D721Med (cell line): ENCODE data around the gene GLCCI1.
A peak's percentile ranks its signal among the peaks of the same experiment; 100 is the strongest.

Experiments
- DNase-seq: peaks from one replicate; pipeline ENCODE4 v3.0.0; 2011; ENCODE audit warnings: low spot score; ENCODE audit not compliant: insufficient read length
- FAIRE-seq: peaks from 2 replicates; lab custom pipeline; 2011; peaks lifted over from hg19 to GRCh38; lab: Jason Lieb, UNC
- TF ChIP-seq, protein P1 (sequence below): IDR thresholded peaks from 2 replicates; pipeline ENCODE4 v1.5.1; 2012; ENCODE audit warnings: mild to moderate bottlenecking, control low read depth; ENCODE audit not compliant: insufficient read depth; ENCODE audit errors: missing control alignments

The GLCCI1 gene

DNA sequence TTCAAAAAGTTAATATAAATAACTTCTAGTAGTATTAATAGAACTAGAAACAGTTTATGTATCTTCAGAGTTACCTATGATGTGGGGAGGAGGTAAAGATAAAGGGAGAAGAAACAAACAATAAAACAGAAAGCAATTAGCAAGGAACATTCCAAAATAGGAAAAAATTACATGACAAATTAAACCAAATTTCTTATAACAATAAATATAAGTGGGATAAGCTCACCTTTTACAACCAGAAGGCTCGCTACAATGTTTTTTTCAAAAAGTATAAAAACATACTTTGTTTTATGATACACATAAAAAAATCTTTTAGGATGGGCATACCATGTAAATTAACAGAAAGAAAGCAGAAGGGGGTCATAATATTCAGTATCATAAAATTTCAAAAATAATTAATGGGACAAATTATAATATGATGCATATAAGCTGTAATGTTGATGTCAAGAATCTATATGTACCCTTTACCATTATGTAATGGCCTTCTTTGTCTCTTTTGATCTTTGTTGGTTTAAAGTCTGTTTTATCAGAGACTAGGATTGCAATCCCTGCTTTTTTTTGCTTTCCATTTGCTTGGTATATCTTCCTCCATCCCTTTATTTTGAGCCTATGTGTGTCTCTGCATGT is 31.8 kb downstream of the GLCCI1 start:
- no peak for FAIRE-seq
- TF ChIP-seq, protein P1, sequence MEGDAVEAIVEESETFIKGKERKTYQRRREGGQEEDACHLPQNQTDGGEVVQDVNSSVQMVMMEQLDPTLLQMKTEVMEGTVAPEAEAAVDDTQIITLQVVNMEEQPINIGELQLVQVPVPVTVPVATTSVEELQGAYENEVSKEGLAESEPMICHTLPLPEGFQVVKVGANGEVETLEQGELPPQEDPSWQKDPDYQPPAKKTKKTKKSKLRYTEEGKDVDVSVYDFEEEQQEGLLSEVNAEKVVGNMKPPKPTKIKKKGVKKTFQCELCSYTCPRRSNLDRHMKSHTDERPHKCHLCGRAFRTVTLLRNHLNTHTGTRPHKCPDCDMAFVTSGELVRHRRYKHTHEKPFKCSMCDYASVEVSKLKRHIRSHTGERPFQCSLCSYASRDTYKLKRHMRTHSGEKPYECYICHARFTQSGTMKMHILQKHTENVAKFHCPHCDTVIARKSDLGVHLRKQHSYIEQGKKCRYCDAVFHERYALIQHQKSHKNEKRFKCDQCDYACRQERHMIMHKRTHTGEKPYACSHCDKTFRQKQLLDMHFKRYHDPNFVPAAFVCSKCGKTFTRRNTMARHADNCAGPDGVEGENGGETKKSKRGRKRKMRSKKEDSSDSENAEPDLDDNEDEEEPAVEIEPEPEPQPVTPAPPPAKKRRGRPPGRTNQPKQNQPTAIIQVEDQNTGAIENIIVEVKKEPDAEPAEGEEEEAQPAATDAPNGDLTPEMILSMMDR = no peak
- no peak for DNase-seq

DNA sequence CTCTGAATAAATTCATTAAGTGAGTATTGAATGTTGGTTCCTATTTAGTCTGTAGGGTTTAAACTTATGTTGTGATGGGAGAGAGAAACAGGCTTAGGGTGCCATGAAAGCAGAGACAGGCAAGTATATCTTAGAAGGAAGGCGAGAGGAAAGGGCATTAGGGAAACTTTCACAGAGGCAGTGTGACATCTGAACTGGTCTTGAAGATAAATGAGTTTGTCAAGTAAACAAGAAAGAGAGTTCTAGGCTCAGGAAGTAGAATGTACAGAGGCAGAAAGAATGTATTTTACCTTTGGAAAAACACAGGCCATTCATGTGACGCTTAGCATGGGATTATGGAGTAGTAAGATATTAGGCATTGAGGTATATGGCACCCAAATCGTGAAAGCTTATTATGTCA is 34.5 kb downstream of the GLCCI1 start:
- DNase-seq (no peak), FAIRE-seq (no peak)
- TF ChIP-seq, protein P1 = no peak

DNA sequence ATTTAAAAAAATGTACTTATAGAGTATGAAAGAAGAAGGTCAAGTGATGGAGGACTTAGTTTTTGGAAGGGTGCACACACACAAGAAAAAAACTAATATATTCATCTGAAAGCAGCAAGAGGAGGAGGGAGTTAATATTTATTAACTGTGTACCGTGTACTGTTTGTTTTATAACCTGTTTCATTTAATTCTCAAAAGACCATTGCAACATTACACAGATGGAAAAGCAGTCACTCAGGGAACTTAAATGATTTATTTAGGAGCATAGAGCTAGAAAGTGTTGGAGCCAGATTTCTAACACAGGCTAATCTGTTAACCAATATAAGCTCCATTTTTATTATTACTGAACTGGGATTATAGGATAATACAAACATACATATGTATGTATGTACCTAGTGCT is 36.7 kb downstream of the GLCCI1 start:
- TF ChIP-seq, protein P1 = no peak
- FAIRE-seq (peak; percentile 11), DNase-seq (no peak)

DNA sequence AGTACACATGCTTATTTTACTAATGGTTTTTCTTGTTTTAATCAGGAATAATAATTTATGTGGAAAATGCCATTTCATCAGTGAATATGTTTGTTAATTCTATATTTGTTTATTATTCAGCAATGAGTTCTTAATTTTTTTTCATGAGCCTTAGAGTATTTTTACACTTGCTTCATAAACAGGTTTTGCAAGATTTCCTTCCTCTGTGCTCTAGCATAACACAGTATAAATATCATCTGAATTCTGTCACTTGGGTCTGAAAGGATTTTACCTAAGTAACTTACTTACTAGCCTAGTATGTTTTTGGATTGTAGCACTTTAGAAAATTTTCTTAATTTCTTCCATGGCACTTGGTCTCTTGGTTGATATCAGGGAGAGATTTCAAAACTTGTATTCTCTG is 45.8 kb downstream of the GLCCI1 start:
- DNase-seq (no peak), FAIRE-seq (no peak)

DNA sequence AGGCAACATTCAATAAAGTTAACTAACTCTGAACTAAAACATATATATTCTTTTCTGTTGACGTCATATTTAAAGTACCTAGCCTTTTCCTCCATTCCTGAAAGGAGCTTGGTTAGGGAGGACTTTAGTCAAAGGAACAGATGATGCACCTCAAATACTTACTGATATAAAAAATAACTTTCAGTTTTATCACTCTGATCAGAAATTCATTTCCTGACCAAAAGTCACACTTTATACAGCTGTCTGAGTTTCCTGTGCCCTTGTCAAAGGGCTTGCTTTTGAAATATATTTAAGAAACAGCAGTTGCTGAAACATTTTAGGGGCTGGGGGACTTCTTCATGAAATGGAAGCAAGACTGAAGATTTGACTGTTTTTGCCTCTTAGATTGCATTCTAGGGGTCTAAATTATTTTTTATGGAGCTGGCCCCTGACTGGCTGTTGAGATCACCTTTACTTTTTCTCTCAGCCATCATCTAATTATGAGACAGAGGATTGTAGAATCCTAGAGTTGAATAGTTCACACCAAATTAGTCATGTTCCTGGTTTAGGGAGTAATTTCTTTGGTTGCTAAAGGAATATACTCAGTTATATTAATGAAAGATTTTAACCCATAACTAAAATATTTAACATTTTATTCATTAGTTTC is 46.6 kb downstream of the GLCCI1 start:
- TF ChIP-seq, protein P1 = no peak
- DNase-seq = no peak
- FAIRE-seq = peak; percentile 48

More for the DNA sequence above, 45.8 kb downstream of the GLCCI1 start:
- TF ChIP-seq, protein P1 = no peak

DNA sequence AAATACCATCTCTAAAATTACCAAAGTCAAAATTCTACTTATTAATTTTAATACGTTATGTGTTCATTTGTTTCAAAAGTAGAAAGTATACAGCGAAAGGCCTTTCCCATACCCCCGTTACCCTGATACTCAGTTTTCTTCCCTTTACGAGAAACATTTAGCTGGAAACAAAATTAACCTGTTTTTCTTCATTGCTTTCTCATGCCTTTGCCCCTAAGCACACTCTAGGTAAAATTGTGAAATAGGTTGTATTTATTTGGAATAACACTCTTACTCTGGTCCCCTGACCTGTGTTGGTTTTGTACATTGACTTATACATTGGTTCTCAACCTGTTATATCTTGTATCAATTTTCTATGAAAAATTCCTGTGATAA is 47.1 kb downstream of the GLCCI1 start:
- TF ChIP-seq, protein P1 = no peak
- DNase-seq = no peak
- FAIRE-seq = no peak

DNA sequence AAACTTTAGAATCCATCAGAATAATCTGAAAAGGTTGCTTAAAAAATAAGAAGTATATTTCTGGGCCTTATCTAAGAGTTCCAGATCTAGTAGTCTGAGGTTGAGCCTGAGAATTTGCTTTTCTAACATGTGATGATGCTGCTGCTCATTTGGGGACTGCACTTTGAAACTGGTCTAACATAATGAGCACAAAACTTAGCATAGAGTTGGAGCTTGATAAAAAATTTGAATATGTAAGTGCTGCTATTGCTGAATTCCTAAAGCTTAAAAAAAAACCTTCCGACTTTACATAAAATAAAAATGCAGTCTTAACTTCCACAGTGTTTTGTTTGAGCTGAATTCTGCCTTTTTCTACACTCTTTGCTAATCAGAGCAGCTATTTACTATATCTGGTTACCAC is 48.8 kb downstream of the GLCCI1 start:
- FAIRE-seq (no peak), DNase-seq (no peak)
- TF ChIP-seq, protein P1 = no peak
